NCI-H128 (cell line): Measurements from ENCODE around the gene CTH.
"Not testable (repeated sequence)": the region's sequence is repeated elsewhere in the genome, so short reads cannot be mapped to it uniquely, and the experiment has no call there.

Experiments used
- DNase-seq: peaks from one replicate; lab custom pipeline; 2025; ENCODE audit not compliant: unreplicated experiment; lab: John Stamatoyannopoulos, UW

CTH gene

GRCh38 chr1:70405780-70406416, 5.2 kb upstream of the CTH start:
- no peak for DNase-seq

- DNase-seq: no peak
Observed at GRCh38 chr1:70409136-70409535, 1.9 kb upstream of the CTH start.

- no peak for DNase-seq
Observed at GRCh38 chr1:70411360-70411844, 334 bp downstream of the CTH start.

- no peak for DNase-seq
Observed at GRCh38 chr1:70415882-70416281, 4.8 kb downstream of the CTH start.

GRCh38 chr1:70418973-70419734, 8.1 kb downstream of the CTH start:
- not testable (repeated sequence) for DNase-seq

GRCh38 chr1:70420320-70420719, 9.3 kb downstream of the CTH start:
- DNase-seq: no peak

- no peak for DNase-seq
Observed at GRCh38 chr1:70426154-70427131, 15.4 kb downstream of the CTH start.

GRCh38 chr1:70427976-70428375, 16.9 kb downstream of the CTH start:
- DNase-seq: no peak

- no peak for DNase-seq
Observed at GRCh38 chr1:70429219-70429618, 18.2 kb downstream of the CTH start.

- DNase-seq: no peak
Observed at GRCh38 chr1:70429757-70430156, 18.7 kb downstream of the CTH start.

GRCh38 chr1:70431317-70431716, 20.2 kb downstream of the CTH start:
- DNase-seq: no peak

- DNase-seq: no peak
Observed at GRCh38 chr1:70431874-70432273, 20.8 kb downstream of the CTH start.

- DNase-seq: no peak
Observed at GRCh38 chr1:70434253-70434859, 23.3 kb downstream of the CTH start.

- no peak for DNase-seq
Observed at GRCh38 chr1:70436622-70437251, 25.7 kb downstream of the CTH start.

- DNase-seq: no peak
Observed at GRCh38 chr1:70438529-70438928, 27.5 kb downstream of the CTH start.

GRCh38 chr1:70440642-70441391, 29.7 kb downstream of the CTH start:
- no peak for DNase-seq

GRCh38 chr1:70441392-70442035, 30.4 kb downstream of the CTH start:
- no peak for DNase-seq

- no peak for DNase-seq
Observed at GRCh38 chr1:70442490-70442889, 31.4 kb downstream of the CTH start.

GRCh38 chr1:70443739-70444138, 32.7 kb downstream of the CTH start:
- DNase-seq: no peak
